Measurements from ENCODE around the gene EID2B.

EID2B gene, protein sequence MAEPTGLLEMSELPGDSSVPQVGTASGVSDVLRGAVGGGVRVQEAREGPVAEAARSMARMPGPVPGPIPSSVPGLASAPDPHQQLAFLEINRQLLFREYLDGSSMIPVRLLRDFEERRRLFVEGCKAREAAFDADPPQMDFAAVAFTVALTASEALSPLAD

DNA sequence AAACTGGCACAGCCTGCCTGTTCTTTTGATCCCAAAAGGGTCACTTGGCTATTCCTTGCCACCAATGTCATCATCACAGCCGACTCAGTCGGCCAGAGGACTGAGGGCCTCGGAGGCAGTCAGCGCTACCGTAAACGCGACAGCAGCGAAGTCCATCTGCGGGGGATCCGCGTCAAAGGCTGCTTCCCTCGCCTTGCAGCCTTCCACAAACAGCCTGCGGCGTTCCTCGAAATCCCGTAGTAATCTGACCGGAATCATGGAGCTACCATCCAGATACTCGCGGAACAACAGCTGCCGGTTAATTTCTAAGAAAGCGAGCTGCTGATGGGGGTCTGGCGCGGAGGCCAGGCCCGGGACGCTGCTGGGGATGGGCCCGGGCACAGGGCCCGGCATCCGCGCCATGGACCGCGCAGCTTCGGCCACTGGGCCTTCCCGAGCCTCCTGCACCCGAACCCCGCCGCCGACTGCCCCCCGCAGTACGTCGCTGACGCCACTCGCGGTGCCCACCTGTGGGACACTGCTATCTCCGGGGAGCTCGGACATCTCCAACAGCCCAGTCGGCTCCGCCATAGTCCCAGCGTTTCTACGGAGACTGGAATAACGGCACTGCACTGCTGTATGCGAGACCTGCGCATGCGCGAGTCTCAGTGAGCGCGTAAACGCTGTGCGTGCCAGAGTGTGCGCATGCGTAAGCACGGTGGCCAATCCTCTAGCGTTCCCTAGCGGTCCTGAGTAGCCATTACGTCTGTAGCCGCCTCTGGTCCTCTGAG is at the start of gene EID2B:
TSS of gene EID2B (minus strand) at position 620 of the 770 bp plus-strand sequence. CDS start at position 570, 50 bp downstream.
- peak; percentile 95 for DNase-seq

DNA sequence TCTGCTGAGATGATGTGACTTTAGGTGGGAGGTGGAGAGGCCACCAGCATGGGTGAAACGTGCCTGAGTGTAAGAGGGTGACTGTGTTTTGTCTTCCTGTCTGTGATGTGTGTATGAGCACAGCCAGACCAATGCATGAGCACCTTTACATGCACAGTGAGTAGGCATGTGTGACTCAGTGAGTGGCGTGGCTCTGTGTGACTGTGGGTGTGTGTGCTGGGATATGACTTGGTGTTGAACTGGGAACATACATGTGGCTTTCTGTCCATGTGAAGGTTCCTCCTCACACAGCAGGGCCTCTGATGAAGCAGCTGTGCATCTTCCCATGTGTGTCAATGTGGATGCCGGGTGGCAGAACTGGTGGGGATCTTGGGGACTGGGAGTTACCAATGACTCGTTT is 49.8 kb upstream of the EID2B start:
- no peak for DNase-seq

DNA sequence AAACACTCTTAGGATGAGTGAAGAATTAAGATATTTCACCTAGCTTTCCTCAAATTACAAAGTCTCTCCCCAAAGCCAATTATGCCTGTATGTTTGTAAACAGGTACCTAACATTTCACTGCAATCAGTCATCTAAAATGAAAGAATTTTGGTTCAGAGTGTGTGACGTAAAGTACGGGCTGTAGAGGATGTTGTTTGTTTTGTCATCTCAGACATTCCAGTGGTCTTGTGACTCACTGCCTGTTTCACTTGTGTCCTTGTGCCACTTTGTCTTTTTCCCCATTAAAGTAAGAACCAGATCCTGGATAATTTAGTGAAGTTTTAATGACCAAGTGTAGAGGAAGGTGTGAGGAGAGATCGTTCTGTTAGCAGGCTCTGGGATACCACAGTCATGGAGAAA is 36.0 kb upstream of the EID2B start:
- no peak for DNase-seq

DNA sequence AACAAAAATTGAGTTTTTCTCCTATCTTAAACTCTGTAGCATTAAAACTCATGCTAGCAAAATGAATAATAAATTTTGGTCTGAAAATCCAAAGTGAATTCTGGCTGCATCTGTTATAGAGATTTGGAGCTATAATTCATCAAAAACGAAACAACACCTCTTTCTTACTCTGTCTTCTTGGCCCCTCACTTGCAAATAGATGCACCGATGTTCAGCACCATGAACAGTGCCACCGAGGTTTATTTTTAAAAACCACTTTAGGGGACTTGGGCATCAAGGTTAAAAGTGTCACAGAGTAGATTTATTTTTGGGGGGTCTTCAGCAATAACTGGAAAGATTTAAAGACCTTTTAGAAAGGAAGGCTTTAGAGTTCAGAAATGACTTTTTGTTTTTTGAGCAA is 33.4 kb upstream of the EID2B start:
- no peak for DNase-seq

DNA sequence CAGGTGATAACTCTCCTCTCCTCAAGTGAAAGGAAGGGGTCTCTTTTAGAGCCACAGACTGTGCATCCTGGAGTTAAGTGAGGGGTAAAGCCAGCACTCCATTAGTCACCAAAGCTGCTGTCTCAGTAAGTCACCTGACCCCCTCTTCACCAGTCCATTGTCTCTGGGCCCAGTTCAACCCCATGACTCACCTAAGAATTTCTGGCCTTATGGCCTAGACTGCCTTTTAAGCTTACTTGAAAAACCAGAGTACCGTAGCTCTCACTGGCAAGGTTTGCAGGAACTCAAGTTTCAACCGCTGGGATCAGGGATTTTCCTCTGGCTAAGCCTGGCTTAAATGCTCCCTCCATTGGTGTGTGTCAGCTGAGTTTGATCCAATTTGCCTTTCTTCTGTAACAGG is 30.8 kb upstream of the EID2B start:
- no peak for DNase-seq

DNA sequence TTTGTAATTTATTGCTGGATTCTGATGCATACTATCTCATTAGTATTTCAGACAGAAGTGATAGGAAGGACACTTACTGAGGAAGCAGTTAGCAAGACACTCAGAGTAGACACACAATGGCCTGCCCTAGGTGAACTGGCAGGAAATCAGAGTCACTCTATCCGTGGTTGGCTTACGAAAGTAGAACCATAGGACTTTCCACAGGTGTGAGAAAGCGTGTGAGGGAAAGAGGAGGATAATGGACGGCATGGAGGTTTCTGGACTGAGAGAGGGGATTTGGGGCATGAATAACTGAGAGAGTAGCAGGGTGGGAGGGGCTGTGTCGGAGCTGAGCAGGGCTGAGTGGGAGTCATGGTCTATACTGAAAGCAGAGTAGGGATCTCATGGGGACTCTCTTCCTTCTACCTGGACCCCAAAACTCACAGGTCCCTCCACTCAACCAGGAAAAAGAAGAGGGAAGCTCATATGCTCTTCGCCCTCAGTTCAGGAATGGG is 26.0 kb upstream of the EID2B start:
- DNase-seq = no peak

DNA sequence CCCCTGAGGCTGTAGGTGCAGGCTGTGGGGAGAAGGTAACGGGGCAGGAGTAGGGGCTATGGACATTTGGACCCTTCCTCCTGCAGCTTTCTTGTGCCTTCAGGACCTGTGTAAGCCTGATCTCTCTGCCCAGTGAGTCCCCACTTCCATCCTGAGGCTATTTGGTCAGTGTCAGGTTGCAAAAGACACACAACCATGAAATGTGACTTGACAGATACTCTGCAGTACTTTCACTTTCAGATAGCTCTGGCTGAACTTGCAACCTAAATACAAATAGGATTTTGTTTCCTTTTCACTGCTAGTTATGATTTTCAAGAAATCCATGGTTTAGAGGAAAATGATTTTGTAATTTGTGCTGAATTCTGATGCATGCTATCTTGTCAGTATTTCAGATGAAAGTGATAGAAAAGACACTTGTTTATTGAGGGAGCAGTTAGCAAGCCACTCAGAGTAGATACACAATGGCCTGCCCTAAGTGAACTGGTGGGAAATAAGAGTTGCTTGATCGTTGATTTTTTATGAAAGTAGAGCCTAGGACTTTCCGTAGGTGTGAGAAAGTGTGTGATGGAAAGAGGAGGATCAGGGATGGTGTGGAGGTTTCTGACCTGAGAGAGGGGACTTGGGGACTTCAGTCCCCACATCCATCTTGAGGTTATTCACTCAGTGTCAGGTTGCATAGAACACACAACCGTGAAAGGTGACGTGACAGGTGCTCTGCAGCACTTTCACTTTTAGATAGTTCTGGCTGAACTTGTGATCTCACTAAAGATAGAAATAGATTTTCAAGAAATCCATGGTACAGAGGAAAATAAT is 25.4 kb upstream of the EID2B start:
- no peak for DNase-seq

DNA sequence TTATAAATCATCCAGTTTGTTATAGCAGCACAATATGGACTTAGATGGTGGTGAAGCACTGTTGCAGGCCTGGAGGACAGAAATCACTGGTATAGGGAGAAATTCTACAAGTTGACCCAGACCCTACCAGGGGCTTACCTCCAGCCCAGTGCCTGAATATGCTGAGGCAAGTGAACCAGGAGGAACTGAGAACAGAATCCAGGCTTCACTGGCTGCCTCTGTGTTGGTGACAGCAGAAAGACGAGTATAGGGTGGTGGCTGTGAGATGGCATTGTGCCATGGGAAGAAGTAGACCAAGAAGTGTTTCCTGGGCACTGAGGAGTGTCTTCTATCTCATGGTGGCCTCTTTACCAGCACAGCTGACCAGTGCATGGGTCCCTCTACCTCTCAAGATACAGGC is 23.2 kb upstream of the EID2B start:
- no peak for DNase-seq

DNA sequence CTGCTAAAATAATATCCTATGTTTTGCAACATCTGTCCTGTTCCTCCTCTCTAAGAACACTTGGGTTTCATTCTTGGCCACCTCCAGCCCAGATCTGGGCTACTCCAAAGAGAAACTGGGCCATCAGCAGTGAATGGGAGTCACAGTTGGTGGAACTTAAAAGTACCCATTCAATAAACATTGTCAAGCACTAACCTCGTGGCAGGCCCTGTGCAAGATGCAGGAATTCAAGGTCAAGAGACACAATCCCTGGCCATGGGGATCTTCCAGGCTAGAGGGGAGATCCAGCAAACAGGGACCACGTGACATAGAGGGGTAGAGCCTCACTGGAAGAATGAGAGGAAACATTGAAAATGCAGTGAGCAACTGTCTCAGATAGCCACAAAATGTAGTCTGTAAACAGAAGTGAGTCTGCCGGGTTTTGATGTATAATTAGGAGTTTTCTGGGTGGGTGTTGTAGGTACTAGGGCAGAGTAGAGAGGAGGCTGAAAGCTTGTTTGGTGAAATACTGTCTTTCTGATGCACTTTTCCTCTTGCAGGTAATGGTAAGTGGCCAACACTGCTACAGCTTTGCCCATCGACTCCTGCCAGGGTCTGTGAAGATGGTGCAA is 22.2 kb upstream of the EID2B start:
- no peak for DNase-seq

DNA sequence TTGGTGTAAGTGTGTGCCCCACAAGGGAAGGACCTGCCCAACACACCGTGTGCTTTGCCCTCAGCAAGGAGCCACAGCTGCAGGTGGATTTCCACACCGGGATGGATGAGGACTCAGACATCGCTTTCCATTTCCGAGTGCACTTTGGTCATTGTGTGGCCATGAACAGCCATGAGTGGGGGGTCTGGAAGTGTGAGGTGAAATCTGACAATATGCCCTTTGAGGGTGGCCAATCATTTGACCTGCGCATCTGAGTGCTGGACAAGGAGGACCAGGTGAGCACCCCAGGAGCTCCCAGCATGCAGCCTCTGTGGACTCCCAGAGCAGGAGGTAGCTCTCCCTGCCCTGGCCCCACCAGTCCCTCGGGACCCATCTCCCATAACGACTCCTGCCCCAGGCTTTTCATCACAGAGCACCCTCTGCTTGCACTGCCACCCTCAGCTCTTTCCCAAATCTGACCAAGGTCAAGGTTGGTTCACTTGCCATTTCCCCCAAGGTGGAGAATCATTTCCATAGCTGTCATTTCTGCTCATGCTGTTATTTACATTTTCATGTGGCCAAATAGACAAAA is 20.5 kb upstream of the EID2B start:
- DNase-seq = no peak

DNA sequence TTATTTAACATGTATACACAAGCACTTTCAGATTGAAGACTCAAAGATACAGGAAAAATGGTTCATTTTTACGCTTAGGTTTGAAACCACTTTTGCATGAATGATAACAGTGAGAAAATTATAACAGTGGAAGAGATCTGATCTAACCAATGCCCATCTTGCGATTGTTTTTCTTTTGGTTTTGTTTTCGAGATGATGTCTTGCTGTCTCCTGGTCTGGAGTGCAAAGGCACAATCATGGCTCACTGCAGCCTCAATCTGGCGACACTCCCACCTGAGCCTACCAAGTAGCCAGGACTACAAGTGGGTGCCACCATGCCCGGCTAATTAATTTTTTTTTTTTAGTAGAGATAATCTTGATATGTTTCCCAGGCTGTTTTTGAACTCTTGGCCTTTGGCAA is 17.5 kb upstream of the EID2B start:
- no peak for DNase-seq

DNA sequence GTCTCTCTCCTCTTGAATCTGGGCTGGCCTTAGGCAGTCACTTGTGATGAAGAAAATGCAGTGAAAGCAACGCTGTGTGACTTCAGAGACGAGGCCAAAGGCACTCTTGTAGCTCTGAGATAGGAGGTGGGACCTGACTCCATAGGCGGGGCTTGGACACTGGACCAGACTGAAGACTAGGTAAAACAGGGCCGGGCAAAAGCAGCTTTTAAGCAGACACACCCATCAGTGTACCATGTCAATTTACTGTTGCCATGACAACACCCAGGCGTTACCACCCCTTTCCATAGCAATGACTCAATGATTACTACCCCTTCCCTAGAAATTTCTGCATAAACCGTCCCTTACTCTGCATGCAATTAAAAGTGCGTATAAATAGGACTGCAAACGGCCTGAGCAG is 13.9 kb upstream of the EID2B start:
- DNase-seq = no peak

DNA sequence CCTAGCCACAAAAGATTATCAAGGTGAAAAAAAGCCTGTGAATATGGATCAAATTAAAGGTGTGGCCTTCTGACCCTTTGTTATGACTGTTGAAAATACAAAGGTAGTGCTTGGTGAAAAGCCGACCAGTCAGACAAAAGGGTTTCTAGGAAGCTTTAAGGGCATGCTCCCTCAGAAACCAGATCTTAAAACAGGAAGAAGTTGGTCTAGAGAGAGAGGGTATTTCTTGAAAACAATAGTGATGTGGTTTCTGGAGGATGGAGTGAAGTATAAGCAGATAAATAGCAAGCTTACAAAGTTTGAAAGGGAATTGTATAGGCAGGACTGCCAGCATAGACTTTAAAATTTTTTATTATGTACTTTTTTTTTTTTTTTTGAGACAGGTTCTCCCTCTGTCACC is 12.3 kb upstream of the EID2B start:
- DNase-seq = no peak

DNA sequence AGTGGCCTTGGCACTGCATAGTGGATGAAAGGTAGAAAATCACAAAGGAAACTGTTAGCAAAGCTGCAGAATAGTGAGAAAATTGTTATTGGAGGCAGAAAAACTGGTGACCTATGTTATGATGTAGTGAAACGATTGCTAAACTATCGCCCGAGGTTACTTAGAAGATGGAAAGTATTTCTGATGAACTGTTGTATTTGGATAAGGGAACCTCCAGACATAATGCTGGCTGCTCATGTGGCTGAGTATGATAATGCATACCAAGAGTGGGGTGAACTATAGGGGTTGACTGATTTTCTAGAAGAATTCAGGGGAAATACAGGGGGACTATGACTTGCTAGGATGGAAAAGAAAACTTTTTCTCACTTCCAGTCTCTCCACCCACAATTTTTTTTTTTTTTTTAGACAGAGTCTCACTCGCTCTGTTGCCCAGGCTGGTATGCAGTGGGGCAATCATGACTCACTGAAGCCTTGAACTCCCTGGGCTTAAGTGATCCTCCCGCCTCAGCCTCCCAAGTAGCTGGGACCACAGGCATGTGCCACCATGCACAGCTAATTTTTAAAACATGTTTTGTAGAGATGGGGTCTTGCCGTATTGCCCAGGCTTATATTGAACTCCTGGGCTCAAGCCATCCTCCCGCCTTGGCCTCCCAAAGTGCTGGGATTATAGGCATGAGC is 11.7 kb upstream of the EID2B start:
- no peak for DNase-seq

DNA sequence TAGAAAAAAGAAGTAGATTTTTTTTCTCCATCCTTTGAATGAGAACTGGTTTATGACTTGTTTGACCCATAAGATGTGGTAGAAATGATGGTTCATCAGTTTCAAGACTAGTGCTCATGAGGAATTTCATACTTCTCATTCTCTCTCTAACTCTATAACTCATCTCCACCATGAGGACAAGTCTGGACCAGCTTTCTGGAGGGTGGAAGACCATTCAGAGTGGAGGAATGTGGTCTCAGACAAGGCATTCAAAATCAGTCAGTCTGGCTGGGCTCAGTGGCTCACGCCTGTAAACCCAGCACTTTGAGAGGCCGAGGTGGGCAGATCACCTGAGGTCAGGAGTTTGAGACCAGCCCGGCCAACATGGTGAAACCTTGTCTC is 10.8 kb upstream of the EID2B start:
- DNase-seq = no peak

DNA sequence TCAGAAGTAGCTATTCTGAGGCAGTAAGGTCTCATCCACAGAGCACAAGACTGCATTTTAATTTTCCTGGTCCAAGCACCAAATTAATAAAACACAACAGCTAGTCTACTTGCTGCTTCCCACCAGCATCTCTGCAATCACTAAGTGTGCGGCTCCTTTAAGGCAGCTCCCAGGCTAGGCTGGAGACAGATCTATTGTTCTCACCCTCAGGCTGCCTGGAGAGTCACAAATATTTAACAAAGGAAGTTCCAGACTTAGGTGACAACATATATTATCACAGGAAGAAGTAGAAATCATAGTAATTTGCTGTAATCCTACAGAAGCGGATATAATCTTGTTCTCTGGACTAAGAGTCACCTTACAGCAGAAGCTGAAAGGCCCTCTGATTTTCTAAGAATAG is 9.6 kb upstream of the EID2B start:
- DNase-seq = no peak

DNA sequence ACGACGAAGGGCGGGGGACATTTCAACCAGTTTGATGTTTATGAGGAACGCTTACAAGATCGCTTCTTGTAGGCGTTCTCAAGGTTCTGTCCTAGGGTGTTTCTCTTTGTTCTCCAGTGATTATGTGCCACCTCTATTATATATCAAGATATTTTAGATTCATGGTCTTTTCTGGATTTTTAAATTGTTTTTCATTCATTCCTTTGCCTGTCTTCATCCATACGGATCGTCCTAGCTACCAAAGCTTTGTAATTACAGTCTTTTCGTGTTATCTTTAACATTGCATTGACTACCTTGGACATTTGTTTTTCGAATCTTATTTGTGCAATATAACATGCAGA is 7.7 kb upstream of the EID2B start:
- DNase-seq = no peak

DNA sequence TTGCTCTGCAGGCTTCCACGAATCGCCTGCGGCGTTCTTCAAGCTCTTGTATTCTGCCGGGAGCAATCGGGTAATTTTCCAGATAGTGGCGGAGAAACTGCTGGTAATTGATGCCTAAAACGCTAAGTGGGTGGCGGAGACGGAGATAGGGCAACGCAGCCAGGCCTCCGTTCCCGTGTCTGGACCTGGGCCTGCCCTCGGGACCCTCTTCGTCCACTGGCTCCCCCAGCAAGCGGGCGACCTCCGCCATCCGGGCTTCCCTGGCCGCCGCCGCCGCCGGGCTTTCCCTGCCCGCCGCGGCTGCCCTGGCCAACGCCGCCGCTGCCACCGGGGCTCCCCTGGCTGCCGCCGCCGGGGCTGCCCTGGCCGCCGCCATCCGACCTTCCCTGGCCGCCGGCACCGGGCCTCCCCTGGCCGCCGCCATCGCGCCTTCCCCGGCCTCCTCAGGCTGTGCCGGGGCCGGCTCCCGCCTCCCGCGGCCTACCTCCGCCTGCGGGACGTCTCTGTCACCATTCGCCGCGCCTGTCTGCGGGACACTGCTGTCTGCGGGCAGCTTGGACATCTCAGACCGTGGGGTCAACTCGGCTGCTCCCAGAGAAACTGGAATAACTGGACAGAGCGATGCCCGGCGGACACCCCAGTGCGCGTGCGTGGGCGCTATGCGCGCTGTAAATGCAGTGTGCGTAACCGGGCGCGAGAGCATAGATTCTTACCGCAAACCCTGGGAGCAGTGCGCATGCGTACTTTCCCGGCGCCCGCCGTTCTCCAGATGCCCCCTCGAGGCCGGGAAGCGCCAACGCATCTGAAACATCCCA is 7.1 kb upstream of the EID2B start, which contains the start of gene EID2:
TSS of gene EID2 (minus strand) at position 644 of the 815 bp plus-strand sequence. CDS start at position 562, 82 bp downstream.
- DNase-seq = peak; percentile 93

DNA sequence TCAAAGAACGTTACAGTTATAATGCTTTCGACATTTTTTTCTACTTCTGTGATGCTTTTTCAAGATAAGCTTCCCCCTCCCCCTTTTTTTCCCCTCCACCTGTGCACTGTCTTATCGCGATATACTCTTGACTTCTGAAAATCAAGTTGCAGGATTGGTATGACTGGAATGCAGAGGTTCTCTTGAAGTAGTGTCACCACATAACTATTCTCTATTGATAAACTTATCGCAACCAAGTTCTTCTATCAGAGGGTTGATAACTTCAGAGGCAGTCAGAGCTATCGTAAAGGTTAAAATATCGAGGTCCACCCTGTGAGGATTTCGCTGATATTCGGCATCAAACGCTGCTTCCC is 6.5 kb upstream of the EID2B start:
- no peak for DNase-seq

DNA sequence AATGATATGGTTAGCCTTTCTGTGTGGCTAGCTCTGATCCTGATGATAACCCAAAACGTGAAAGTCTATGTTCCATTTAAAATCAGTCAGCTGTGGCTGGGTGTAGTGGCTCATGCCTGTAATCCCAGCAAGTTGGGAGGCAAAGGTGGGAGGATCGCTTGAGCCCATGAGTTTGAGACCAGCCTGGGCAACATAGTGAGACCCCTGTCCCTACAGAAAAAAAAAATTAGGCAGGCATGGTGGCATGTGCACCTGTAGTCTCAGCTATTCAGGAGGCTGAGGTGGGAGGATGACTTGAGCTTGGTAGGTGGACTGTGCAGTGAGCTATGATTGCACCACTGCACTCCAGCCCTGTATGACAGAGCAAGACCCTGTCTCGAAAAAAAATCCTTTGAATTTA is 1.1 kb upstream of the EID2B start:
- no peak for DNase-seq

DNA sequence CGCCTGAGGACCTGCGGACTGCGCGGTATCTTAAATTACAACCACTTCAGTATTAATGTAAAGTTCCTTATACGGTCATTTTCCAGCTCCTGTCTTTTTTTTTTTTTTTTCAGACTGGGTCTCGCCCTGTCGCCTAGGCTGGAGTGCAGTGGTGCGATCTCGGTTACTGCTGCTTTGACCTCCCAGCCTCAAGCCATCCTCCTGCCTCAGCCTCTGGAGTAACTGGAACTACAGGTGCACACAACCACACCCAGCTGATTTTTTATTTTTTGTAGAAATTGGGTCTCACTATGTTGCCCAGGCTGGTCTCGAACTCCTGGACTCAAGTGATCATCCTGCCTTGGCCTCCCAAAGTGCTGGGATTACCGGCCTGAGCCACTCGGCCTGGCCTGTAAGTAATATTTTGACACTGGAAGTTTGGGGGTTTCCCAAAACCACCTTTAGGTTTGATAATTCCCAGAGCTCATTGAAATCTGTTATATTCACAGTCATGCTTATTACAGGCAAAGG is 406 bp upstream of the EID2B start:
- no peak for DNase-seq

DNA sequence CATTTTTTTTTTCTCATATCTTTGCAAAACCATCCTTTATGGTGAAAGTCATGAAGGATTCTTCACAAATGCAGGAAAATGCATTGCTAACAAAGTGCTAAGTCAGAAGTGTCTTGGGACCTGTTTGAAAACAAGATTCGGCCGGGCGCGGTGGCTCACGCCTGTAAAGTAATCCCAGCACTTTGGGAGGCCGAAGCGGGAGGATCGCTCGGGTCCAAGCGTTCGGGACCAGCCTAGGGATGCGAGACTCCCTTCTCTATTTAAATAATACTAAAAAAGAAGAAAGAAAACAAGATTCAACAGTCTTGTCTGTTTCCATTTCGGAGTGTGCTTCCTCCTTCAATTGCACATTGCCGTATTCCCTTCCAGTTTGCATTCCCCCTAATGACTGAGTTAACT is 819 bp downstream of the EID2B start:
- no peak for DNase-seq

Measured in activated CD4-positive, alpha-beta T cell treated with anti-CD3 and anti-CD28 coated beads for 1 hour (primary cell).